HG02973 (cell line): Measurements from ENCODE around the gene PLAC1.

Experiments
- ATAC-seq: cut with Tn5 transposase; IDR thresholded peaks from one replicate; pipeline ENCODE4 v1.9.1; 2021; ENCODE audit warnings: moderate library complexity; ENCODE audit not compliant: unreplicated experiment

The PLAC1 gene

DNA sequence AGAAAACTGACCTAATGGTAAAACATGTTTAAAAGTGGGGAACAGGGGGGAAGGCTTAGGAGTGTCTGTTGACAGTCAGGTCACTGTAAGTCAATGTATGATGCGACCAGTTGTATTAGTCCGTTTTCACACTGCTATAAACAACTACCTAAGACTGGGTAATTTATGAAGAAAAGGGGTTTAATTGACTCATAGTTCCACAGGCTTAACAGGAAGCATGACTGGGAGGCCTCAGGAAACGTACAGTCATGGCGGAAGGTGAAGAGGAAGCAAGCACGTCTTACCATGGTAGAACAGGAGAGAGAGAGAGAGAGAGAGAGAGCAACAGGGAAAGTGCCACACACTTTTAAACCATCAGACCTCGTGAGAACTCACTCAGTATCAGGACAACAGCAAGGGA, 13.0 kb upstream of the PLAC1 start:
- no peak for ATAC-seq

DNA sequence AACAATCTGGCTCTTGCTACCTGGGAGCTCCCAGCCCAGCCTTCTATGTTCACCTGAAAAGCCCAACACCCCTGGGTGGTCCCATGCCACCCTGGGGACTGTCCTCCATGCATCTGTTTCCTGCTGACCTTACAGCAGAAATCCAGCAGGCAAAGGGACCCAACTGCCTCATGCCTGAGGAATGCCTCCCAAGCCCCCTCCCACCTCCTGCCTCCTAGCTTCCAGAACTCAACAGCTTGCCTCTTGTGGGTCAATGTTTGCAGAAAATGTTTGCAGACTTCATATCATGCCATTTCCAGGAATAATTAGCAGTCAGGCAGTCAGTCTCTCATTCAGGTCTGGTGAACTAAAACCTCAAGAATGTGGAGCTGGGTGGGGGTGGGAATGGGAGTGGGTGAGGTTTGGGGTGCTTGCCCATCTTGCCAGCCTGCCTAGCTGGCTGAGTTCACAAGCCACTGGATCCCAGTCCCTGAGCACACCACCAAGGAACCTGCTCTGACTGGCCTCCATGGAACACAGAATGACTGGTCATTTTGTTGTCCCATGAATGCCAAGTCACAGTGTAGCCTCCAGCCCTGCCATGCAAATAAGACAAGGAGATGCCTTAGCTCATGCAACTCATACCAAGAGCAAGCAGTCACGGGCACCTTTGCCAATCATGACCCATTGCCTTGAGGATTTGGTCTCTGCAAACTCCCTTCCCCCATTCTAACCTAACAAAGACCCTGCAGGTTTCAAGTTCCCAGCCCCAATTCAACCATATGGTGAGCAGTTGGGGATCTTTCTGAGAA, 12.1 kb upstream of the PLAC1 start:
- ATAC-seq = no peak

DNA sequence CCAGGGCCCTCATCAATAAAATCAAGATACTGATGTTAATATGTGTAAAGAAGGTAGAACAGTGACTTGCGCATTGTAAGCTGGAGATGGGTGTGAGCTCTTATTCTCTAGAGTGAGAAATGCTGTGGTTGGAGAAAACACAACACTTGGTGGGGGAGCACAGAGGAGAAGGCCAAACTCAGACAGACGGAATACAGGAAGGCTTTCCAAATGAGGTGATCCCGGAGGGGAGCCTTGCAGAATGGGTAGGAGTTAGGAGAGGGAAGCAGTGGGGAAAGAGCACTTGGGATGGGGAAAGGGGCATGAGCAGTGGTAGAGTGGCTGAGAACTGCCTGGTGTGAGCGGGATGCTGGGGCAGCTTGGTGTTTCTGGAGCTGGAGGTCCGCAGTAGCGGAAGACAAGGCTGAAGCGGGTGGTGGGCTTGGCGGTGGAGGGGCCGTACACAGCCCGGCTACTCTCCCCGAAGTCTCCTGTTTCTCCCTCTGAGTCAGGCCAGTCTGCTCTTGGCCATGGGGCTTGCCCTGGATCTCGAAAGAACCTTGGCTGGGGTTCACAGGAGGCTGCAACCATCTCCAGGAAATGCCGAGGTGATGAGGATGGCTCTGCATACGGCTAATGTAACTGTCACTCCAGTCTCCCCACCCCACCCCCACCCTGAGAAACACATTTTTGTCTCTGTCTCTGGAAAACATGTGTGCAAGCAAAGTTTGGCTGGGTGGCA, 11.3 kb upstream of the PLAC1 start:
- no peak for ATAC-seq

DNA sequence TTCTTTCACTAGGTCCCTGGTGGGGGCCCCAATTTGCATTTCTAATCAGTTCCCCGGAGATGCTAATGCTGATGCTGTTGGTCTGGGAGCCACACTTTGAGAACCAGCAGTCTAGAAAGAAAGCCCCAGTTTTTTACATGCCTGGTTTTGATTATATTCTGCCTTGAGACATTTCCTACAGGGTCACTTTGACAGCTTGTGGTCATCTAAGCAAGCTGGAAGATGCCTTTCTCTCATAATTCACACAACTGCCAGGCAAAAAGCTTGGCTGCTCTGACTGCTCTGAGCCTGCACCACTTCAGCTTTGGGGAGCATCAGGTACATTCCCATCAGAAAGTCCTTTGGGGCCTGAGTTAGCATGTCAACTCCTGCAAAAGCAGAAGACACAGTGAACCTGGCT, 5.9 kb upstream of the PLAC1 start:
- no peak for ATAC-seq

DNA sequence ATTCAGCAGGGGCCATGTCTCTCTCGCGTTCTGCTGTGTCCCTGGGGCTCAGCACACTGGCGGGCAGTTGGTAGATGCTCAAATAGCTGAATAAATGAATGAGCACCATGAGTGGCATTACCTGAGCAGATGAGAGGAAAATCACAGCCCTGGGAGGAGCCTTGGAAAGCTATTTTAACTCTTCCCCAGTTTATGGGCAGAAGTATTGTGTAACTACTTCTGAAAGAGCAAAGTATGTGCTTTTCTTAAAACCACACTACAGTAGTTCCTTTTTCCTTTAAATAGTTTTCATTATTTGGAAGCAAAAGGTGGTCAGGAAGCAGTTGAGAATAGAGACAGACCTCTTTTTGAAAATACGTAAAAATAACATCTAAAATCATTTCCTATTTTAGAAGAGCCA, 3.0 kb upstream of the PLAC1 start:
- ATAC-seq = no peak

DNA sequence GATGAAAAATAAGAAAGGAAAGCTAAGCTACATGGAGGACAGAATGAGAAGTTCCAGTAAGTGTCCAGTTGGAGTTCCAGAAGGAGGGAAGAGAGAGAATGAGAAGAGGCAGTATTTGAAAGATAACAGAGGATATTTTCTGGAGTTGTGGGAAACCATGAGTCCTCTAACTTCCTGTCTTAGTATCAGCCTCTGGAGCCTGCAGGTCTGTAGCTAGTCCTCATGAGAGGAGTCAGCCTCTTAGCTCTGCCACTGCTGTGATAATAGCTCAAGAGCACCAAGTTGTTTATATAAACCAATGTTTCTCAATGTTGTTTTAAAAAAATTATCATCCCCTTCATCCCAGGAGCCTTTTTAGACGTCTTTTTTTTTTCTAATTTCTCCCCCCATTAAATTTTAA, 2.4 kb upstream of the PLAC1 start:
- ATAC-seq = no peak

DNA sequence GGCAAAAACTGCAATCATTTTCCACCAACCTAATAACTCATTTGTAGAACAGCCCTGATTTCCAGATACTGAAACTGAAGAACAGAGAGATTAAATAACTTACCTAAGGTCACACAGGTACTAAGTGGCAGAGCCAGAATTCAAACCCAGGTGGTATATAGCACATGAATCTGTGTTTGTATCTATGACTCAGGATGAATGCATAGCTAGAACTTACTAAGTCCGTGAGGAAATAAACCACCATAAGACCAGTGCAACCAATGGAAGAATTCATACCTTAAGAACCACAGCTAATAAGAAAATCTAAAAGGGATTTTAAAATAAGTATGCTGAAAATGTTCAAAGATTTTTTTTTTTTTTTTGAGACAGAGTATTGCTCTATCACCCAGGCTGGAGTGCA, 1.5 kb upstream of the PLAC1 start:
- ATAC-seq = no peak

DNA sequence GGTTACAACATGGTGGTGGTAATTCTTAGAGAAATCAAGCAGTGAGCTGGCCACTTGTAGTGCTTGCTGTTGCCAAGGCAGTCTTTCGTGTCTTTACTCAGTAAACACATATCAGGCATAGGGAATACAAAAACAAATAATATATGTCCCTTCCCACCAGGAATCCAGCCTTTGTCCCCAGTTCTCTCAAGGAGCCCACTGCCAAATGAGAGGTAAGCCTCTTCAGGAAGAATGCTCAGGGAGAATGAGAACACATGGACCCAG, 421 bp upstream of the PLAC1 start:
- ATAC-seq = no peak

DNA sequence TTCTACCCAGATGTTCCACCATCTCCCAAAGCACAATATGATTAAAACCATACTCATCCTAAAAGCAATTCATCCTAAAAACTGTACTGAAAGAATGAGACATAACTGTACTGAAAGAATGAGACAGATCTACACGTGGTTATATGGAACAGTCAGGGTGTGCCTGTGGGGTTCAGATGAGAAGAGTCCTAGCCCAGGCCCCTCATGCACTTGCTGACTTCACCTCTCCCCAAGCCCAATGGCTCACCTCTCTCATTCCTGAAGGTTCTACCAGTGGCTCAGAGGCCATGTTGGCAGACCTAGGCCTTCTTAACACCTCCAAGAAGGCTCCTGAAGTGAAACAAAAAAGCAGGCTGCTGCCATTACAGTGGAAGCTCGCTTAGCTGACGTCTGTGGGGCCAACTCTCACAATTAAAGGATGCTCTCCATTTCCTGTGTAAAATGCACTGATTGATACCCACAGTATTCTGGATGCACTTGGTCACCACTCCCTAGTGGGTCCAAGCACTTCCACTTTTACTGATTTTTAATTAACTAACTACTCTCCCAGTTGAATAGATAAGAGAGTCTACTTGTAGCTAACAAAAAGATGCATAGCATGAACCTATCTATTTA, 3.8 kb downstream of the PLAC1 start:
- ATAC-seq = peak; percentile 78

DNA sequence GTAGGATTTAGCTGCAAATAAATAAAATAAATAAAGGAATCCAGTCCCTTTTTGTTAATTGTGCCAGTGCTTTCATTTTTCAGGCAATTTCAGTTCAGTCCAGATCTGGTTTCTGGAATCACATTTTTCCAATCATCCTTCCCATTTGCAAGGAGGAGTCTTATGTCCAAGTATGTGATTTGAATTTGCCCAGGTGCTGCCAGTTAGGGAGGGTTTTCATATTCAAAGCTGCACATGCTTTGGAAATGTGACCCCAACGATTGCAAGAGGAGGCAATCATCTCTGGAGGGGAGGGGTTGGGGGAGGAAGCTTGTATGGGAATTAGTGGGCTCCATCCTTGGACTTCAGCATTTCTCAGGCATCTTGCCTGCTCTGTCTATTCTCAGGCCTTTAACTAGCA, 4.4 kb downstream of the PLAC1 start:
- no peak for ATAC-seq

DNA sequence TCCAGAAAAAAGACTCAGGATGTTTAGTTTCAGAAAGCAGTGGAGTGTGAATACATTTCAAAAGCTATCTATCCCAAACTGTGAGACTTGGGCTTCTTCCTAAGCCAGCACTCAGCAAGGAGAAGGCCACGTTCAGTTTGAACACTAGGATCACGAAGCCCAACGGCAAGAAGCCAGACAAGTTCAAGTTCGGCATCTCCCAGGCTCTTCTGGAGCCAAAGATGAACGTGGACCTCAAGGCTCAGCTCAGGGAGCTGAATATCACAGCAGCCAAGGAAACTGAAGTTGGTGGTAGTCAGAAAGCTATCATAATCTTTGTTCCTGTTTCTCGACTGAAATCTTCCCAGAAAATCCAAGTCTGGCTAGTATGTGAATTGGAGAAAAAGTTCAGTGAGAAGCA, 7.6 kb downstream of the PLAC1 start:
- no peak for ATAC-seq

DNA sequence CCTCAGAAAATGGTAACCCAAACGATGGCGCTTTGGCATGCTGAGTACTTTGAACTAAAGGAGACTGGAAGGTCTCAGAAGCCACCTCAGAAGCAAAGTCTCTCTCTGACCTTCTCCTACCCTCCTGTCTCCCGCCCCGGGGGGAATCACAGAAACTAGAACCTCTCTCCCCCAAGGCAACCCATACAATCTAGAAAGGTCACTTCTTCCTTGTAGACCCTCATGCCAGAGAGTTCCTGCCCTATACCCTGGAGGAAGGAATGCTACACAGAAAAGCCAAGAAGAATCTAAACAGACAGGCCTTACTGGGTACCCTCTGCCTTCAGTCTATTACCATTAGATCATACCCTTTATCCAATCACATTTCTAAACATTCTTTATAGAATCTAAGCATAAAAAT, 8.5 kb downstream of the PLAC1 start:
- no peak for ATAC-seq

DNA sequence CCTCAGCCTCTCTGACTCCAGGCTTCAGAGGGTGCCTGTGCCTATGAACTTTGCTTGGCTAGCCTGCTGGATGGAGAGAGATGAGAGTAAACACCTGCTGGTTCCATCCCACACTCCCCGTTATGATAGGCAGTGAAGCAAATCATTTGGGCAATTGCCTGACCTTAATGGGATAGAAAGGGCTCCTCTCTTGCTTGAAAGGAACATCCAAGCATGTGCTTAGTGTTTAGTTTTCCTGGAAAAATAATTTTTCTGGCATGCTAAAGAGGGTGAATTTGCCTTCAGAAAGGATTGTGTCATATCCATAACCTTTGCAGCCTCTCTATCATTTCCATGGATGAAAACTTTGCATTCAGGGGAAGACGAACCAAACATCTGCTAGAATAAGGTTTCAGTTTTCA, 10.8 kb downstream of the PLAC1 start:
- no peak for ATAC-seq

DNA sequence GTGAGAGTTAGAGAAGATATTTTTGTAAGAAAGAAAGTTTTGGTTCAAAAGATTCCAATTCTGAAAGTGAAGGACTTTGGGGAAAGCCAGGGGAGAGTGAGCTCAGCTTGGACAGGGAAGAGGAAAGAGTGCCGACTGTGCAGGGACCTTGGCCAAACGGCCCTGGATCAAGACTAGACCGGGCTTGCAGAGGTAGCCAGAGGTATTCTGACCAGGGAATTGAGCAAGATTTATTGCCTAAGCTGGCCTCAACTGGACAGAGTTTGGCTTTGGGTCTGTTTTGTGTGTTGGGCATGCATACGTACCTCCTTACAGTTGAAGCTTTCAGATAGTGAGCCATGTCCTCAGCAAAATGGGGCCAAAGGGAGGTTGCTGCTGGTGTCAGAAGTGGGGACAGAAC, 11.6 kb downstream of the PLAC1 start:
- ATAC-seq = no peak

DNA sequence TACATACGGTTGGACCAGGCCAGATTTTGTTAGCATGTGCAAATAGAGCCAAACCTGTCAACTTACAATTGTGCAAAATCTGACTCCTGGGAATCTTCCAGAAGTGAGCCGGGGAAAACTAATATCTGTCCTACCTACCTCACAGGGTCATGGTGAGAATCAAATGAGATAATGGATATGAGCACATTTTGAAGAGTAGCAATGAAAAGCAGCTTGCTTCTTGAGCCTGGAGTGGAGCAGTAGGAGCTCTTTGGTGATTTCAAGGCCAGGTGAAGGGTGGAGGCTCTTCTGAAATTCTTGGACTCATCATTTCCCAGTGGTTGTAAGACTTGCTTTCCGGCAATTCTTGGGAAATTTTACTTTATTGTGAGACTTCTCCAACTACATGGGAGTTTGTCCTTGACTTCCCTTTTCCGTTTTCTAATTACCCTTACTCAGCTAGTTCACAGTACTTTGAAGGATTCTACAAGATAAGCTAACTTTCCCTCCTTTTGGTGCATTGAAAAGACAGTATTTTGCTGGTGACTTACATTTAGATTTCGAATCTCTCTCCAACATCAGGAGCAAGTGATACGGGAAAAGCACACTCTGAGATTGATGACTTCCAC, 12.2 kb downstream of the PLAC1 start:
- no peak for ATAC-seq

DNA sequence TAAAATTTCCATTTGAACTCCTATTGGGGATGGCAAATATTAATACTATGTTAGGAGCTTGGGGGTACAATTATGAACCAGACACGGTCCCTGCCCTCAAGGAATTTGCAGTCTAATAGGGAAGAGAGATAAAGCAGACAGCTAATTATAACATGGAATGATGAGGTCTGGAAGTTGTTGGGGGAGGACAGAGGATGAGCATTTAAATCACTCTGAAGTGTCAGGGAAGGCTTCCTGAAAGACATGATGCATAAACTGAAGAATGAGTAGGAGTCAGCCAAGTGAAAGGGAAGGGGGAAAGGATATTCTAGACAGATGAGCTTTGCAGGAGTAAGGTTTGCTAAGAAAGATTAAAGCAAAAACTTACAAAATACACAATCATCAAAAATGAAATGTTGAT, 15.9 kb downstream of the PLAC1 start:
- ATAC-seq = no peak

DNA sequence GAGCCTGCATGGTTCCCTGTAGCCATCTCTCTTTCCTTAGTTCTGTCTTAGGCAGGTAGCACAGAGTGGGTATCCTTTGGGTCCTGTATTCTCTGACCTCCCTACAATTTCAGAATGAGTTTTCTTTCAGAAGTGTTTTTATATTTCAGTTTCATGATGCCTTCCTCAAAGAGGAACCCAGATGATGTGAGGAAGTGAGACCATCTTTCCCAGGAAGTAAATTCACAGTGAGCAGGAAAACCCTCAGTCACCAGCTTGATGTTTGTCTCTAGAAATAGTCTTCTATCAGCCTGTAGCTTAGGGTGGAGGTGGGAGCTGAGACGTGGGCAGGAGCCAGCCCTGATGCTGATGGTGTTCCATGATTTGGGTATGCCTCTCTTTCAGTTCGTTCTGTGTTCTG, 16.9 kb downstream of the PLAC1 start:
- ATAC-seq = no peak

DNA sequence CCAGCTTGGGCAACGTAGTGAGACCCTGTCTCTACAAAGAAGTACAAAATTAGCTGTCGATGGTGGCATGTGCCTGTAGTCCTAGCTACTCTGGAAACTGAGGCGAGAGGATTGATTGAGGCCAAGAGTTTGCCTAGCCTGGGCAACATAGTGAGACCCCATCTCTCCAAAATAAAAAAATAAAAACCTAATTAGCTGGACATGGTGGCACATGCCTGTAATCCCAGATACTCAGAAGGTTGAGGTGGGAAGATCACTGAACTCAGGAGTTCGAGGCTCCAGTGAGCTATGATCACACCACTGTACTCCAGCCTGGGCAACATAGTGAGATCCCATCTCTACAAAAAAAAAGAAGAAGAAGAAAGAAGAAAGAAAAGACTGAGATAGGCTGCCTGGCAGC, 17.4 kb downstream of the PLAC1 start:
- ATAC-seq = no peak

DNA sequence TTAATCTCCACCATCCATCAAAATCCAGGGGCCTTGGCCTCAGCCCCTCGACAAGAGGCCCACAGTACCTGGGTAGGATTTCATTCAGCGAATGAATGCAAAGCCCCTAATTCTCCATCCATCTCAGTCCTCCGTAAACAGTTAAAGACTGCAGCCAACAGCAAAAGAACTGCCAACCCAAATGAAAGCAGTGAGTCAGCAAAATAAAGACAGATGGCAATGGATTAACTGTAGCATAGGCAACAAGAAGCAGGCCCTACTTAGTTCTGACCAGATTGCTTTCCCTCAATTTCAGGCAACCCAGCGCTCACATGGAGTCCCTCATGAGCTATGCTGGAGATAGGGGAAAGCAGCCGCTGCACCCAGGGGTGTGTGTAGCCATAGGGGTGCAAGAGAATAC, 21.4 kb downstream of the PLAC1 start:
- ATAC-seq = no peak

DNA sequence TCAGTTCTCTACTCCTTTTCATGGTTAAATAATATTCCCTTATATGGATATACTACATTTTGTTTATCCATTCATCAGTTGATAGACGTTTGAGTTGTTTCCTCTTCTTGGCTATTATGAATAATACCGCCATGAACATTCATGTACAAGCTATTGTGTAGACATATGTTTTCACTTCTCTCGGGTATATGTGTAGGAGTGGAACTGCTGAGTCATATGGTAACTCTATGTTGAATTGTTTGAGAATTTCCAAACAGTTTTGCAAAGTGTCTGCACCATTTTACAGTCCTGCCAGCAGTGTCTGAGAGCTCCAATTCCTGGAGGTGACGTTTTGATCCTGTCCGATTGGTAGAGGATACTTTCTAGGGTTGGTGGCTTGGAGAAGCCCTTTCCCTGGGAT, 23.6 kb downstream of the PLAC1 start:
- peak; percentile 97 for ATAC-seq

DNA sequence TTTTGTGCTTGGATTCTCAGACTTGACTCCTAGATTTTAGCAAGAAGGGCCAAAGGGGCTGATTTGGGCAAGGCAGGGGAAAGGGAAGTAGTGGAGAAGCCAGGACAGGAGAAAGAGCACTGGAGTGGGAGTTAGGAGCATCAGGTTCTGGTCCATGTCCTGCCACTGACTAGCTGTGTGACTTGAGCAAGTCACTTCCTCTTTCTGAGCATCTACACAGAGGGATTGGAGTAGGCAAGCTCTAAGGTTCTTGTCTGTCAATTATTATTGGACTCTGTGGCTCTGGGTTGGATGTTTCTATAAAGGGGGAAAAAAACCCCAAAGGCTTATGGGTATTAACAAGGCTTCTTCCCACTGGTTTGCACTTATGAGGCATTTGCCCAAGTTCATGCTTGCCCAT, 24.4 kb downstream of the PLAC1 start:
- ATAC-seq = no peak

DNA sequence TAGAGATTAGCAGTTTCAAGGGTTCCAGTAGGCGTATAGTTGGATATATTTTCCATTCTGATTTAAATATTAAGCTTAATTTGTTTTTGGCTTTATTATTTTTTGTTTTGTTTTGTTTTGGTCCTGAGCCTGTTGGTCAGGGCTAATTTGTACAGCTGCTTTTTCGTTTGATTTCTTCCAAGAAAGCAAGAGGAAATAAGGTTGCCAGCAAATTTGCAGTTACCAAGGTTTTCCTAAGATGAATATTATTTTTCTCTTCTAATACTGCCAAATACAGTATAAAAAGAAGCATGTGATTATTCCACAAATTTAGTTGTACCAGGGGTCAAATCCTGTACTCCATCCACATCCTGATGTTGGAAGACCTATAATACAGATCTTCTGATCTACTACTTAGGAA, 24.9 kb downstream of the PLAC1 start:
- ATAC-seq = no peak
